DLD1 (cell line): ENCODE data around the gene DNAJB13.
"Not testable (repeated sequence)": the region's sequence is repeated elsewhere in the genome, so short reads cannot be mapped to it uniquely, and the experiment has no call there.

Source experiments
- in situ Hi-C: cut with HindIII; loops from 2 replicates; pipeline ENCODE4 v1.10.0; 2017; ENCODE audit warnings: low sequenced_read_pairs

The DNAJB13 gene

DNA sequence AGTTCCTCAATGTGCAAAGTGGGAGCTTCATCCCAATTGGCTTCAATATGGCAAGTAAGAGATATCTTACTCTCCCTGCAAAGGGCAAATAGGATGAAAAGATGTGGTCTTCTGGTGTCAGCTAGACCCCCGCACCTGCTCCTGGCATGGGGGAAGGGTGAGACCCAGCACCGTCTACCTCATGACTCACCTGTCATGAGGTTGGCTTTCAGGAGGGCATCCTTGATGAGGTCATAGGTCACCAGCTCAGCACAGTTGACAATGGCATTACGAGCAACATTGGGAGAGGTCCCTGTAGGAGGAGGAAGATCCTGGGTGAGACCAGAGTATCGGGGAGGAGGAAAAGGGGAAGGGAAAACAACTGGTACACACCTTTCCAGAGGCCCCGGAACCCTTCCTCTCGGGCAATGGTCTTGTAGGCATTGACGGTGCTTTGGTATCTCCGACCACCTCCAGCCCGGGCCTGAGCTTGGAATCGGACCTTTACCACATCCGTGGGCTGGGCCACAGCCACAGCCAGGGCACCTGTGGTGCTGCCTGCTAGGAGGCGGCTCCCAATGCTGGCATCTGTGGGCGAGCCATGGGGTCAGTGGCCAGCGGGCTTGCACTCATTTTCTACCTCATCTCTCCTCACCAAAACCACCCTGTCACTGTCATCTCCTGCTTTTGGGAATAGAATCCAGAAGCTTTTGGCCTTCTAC is 25.8 kb downstream of the DNAJB13 start:
- in situ Hi-C loops, result no loop called here

DNA sequence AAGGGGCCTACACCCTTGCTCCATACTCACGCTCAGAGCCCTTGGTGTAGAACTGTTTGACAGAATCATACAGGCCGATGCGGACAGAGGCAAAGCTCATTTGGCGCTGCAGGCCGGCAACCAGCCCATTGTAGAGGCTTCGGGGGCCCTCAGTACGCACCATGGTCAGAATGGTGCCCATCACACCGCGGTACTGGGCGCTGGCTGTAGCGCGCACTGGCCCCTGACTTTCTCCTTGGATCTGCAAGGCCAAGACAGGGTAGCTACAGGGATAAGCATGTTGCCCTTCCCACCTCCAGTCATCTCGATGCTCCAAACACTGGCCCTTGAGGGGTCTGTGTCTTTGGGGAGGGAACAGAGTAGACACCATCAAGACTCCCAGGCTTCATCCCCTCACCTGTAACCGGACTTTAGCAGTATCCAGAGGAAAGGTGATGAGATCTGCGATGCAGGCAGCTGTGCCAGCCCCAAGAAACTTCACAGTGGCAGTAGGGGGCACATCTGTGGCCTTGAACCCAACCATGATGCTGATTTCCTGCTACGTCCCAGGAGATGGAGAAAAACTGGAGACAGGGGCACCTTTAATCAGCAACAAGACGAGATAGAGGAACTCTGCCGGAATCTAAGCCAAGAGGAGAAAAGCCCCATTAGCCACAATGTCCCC is 27.2 kb downstream of the DNAJB13 start:
- in situ Hi-C loops, result no loop called here

DNA sequence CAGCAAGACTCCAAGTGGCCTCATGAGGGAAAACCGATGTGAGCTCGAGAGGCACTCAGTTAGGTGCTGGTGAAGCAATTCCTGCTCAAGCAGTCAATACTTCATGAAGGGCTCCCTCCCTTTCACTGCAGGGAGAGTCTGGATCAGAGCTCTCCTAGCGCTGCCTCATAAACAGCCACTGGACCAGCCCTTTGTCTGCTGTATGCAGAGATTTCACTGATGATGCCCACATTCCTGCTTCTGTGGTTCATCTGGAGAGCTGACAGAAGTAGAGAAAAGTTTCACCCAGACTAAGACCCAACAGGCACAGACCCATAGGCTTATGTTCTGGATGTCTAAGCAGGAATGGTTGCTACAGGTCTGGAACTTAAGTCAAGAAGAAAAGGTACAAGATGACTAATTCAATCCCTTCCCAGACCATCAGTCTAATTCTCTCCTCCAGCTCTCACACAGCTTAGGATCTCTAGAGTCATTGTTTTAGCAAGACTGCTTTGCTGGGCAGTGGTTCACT is 27.8 kb downstream of the DNAJB13 start:
- in situ Hi-C loops, result no loop called here

DNA sequence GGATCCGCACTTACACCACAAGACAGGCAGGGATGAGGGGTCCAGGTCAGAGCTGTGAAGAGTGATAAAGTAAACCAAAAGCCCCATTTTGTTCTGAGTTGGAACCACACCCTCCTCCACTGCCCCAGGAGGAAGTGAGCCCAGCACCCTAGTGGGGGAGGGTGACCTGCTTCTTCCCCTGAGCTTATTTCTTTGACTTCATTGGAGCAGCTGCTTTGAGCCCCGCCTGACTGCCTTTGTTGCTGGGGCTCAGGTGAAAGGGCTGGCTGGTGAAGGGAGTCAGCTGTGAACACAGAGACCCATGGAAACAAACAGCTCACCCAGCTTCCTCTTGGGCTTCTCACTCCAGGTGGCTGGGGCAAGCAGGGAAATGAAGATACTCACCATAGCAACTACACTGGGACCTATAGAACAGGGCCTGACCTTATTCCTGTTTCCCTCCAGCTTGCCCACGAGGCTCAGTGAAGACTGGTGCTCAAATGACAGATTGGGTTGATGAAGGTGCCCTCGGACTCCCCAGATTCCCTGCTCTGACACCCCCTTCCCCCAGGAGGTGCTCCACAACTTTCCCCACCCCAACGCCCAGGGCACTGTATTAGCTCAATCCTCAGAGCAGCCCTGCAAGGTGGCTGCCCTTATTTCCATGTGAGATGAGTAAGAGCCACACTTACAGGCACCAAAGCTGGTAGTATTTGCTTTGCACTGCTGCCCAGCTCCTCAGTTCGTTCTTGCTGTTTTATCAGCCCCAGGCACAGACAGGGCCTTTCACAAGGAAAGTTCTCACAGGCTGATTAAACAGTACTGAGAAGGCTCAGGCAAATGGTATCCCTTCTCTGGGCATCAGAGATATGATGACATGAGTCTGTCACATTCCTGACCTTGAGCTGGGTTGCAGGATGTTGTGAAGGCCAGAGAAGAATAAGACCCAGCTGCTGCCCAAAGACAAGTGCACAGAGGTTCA is 29.5 kb downstream of the DNAJB13 start:
- in situ Hi-C loops, result no loop called here

DNA sequence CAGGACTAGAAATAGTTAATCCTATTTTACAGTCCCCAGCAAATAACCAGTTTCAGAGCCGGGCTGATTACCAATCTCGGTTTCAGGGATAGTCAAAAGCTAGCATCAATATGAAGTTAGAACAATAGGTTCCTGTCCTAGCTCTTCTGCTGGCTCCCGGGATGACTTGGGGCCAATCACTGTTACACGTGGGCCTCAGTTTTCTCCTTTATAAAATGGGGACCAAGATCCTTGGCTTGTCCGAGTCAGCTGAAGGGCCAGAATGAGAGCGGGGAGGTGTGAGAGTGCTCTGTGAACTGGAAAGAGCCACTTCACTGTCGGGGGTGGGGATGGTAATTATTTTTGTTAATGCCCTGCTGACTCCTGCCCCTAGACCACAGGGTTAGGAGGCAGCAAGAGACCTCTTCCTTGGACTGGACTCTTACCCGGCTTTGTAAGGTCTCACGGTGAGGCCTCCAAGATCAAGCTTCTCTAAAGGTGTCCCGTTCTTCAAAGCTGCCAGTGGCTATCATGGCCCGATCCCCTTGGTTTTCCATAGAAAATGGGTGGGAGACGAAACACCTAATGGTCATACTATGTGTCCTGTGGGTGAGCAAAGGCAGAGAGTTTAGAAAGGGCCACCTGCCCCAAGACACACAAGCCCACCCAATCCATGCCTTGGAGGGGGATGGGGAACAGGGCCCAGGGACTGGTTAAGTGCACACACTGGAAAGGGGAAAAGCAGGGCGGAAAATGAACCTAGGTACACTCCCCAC is 30.4 kb downstream of the DNAJB13 start:
- in situ Hi-C loops, result no loop called here

DNA sequence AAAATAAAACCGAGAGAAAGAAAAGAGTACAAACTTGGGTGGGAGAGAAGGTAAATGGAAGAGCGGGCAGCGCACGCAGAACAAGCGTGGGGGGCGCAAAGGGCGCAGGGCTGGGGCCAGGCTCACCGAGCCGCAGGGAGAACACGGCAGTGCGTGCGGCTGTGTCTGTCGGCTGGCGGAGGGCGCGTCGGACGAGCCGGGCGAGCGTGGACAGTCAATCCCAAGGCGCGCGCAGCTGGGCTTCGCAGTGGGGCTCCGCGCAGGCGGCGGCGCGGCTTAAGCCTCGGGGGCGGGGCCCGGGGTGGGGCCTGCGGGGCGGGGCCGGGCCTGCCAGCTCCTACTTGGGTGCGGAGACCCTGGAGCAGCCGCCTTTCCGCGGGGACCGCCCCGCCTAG is 31.8 kb downstream of the DNAJB13 start, which contains the start of gene UCP2:
Gene UCP2, minus strand, starts transcription at position 249 of the 395 bp plus-strand sequence. CDS start 4,465 bp downstream, outside the sequence.
- in situ Hi-C loops, result no loop called here

DNA sequence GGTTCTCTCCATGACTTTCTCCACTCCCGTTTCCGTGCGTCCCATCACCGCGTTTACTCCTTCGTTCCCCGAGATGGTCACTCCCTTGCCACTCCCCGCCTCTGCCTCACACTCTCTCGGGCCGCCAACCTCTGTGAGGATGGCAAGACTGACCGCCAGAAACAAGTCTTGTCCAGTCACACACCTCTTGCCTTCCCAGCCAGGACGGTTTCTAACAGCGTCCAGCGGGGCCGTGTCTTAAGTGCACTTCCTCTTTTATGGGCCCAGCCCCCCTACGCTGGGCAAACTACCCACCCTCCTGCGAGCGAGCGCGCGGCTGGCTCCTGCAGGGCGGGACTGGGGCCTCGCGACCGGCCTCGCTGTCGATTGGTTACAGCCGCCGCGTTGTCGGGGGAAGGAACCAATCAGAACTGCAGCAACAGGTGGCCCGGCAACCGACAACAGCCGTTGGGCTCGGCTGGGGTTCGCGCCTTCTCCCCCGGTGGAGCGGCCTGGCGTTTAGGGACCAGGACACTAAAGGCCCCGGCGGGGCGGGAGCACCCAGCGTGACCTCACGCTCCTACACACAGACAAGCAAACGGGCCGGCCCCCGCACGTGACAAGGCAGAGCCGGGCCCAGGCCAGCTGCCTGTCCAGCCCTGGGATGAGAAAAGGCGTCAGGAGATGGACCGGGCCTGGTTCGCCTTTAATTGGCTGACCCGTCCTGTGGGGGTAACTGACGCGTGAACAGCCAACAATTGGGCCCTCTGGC is 32.3 kb downstream of the DNAJB13 start:
- in situ Hi-C loops, result no loop called here

DNA sequence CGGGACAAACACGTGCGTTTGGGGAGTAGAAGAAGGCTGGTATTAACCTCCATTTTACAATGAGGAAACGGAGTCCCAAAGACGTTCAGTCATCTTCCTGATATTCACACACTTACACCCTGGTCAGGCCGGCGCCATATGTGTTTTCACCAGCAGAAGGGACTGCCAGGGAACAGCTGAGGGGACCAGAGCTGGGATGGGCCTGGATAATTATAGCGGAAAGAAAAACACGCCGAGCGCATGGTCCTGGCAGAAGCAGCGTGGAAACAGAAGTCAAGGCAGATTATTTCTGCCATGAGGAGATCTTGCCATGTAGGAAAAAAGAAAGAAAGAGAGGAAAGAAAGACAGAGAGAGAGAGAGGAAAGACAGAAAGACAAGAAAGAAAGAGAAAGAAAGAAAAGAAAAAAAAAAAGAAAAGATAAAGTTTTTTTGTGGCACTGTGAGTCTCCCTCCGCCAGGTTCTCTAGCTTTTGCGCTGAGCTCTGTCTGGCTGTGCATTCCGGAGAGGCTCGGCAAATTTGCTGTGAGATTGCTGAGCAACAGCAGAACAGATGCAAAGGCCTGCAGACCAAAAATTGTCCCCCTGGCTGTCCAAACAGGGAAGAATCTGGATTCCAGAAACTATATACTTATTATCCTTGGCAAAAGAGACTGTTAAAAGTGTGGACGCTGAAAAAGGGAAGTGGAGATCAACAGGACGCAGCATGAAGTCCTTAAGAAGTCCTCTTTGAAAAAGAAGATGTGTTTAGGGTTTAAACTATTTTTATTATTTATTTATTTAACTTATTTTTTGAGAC is 33.1 kb downstream of the DNAJB13 start:
- in situ Hi-C loops, result no loop called here

DNA sequence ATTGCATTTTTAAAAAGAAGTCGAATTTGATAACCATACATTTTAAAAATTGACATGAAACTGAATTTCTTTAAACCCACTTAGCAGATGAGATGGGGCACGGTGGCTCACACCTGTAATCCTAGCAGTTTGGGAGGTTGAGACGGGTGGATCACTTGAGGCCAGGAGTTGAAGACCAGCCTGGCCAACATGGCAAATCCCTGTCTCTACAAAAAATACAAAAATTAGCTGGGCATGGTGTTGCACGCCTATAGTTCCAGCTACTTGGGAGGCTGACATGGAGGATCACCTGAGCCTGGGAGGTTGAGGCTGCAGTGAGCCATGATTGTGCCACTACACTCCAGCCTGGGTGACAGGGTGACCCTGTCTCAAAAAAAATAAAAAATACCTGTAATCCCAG is 34.8 kb downstream of the DNAJB13 start:
- in situ Hi-C loops, result not testable (repeated sequence)

DNA sequence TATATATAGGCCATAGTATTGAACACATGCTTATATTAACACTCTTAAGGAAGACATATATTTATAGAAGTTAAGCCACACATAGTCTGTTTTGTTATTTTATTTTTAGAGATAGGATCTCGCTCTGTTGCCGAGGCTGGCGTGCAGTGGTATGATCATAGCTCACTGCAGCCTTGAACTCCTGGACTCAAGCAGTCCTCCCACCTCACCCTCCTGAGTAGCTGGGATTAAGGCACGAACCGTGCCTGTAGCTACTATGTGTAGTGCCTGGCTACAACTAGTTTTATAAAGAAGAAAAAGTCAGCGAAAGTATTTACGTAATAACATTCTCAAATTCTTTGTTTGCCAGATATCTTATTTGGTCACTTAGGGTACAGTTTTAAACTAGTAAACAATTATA is 37.4 kb downstream of the DNAJB13 start:
- in situ Hi-C loops, result no loop called here

DNA sequence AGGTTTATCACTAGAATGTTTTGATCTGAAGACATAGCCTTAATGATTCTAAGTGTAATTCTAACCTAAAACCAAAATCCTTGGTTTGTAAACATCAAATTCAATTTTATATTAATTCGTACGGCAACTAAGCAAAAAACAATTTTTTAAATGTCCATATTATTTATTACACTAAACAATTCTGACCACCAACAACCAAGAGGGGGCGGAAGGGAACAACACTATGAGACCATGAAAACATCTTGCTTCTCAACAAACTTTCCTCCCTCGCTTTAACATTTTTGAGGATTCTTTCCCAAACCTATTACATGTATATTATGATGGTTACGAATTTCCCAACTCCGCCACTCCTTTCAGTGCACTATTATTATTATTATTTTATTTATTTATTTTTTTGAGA is 38.3 kb downstream of the DNAJB13 start:
- in situ Hi-C loops, result no loop called here

DNA sequence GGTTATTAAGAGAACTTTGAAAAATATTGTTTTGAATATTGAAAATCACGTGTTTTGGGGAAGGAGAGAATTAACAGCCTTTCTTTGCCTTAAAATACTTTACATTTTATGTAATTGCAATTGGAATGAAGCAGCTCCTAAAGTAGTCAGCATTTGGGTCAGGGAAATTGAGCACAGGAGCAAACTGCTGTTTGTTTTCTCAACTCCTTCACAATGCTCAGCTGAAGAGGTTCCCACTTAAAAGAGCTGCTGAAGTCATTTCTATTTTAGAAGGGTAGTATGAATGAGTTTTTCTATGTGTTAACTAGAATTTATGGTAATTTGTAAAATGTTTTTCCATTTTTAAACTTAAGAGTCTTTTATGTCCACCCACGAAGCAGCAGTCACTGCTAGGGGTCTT is 39.9 kb downstream of the DNAJB13 start:
- in situ Hi-C loops, result no loop called here

DNA sequence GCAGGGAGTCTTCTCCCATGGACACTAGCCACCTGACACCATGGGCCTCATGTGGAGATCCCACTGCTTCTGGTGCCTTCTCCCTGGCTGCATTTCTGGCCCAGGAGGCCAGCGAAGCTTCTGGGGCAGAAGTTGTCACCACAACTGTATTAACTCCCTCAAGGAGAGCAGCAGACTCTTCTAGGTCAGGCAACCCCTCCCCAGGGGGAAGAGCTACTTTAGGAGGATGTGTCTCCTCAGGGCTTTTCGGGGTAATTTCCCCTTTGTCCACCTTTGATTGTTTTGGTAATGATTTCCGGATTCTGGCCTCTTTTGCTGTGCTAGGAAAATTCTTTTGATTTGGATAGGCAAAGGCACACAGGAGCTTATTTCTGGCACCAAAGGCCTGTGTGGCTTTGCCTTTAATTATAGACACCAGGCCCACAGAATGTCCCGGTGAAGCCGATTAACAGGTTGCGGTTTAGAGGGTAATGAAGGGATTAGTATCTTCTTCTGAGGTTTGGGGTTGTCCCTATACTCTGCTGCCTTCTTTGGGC is 40.7 kb downstream of the DNAJB13 start:
- in situ Hi-C loops, result no loop called here

DNA sequence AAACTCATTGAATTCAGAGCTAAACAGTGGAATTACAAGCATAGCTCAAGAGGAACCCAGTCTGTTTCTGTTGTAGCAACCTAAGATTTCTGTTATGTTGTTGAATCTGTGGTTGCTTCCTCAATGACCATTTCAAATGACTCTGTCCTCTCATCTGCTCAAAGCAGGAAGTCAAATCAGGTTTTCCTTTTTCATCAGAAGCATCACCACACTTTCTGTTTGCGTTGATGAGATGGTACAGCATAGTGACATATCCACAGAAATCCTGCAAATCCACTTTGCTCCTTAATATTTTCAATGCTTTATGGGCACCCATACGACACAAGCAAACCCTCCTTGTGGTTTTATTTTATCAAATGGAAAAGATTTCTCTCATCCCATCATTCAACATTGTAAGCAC is 44.4 kb downstream of the DNAJB13 start:
- in situ Hi-C loops, result no loop called here

DNA sequence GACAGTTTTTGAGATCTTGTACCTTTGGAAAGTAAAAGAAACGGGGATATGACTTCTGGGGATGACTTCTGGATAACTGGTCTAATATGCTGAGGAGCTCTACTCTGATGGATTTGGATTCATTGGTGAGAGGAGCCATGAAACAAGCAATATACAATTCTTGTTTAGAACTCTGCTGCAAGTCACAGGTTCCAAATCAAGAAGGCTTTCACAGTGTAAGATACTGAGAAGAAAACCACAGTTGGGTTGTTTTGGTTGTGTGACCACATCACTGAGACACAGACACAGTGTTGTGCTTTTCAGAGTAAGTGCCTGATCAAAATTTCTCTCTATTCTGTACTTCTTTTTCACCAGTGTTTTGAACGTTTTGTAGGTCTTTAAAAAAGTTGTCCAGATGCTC is 44.9 kb downstream of the DNAJB13 start:
- in situ Hi-C loops, result no loop called here

DNA sequence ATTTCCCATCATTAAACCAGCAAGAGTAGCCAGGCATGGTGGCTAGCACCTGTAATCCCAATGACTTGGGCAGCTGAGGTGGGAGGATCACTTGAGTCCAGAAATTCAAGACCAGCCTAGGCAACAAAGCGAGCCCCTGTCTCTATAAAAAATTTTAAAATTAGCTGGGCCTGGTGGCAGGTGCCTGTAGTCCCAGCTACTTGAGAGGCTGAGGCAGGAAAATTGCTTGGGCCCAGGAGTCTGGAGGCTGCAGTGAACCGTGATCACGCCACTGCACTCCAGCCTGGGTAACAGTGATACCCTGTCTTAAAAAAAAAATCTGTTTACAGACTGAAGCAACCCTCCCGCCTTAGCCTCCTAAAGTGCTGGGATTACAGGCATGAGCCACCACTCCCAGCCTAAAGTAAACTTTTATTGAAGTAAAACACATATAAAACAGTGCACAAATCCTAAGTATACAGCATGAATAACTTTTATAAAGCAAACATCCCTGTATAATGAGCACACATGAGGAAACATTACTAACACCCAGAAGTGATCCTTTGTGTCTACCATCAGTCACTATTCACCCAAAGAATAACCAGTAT is 45.4 kb downstream of the DNAJB13 start:
- in situ Hi-C loops, result no loop called here

DNA sequence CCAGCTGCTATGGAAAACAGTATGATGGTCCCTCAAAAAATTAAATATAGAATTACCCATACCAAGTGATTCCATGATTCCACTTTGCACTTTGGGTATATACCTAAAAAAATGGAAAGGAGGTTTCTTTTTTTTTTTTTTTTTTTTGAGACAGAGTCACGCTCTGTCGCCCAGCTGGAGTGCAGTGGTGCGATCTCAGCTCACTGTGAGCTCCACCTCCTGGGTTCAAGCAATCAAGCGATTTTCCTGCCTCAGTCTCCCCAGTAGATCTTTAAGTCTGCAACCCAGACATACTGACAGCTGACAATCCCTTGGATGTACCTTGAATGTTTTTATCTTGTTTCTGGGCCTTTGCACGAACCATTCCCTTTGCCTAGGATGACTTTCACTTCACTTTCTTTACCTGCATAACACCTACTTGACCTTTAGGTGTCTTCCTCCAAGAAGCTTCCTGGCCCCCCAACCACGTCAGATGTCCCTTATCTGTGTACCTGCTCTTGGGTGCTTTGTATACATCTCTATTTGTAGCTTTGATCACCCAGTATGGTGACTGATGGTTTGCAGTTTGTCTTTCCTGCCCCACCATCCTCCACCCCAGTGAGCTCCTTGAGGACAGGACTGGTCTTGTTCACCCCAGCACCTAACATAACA is 46.4 kb downstream of the DNAJB13 start:
- in situ Hi-C loops, result no loop called here
